Measurements from ENCODE around the gene PTS. TPM values are rescaled to one million over a fixed set of nuclear protein-coding genes. Genes with fewer than 3 reads are reported as not detected.
A peak's percentile ranks its signal among the peaks of the same experiment; 100 is the strongest.

PTS gene
- total RNA-seq, 1 donor from 2014 or later, result 64.6 TPM

GRCh38 chr11:112229746-112230433 lies 3.7 kb downstream of the PTS start:
- H3K4me1 Mint-ChIP-seq (ENCODE audit: low read depth, unreplicated experiment), result peaks cover 17% of the 10 kb centered on the region
- no peak overlapping the region for H3K9ac ChIP-seq (ENCODE audit: low read length)
- H3K4me2 ChIP-seq (ENCODE audit: low read length), result peak overlapping the region; percentile 13

GRCh38 chr11:112231952-112232351 lies 5.7 kb downstream of the PTS start:
- H3K36me3 ChIP-seq (ENCODE audit: insufficient read depth, low read length), result peaks cover 51% of the 10 kb centered on the region
- H3K79me2 ChIP-seq (ENCODE audit: insufficient read depth, low read length), result peaks cover 44% of the 10 kb centered on the region
- H2AFZ ChIP-seq (ENCODE audit: low read depth, low read length), result no peak overlapping the region
- Mint-ChIP-seq H3K27me3 (ENCODE audit: low read depth, unreplicated experiment) (no peaks in the 10 kb centered on the region), H3K27ac (ENCODE audit: unreplicated experiment) (no peak overlapping the region), H3K9me3 (ENCODE audit: unreplicated experiment) (no peaks in the 10 kb centered on the region), H3K4me1 (ENCODE audit: low read depth, unreplicated experiment) (peaks cover 17% of the 10 kb centered on the region), H3K36me3 (ENCODE audit: low read depth, unreplicated experiment) (peaks cover 18% of the 10 kb centered on the region), H3K4me3 (ENCODE audit: unreplicated experiment) (no peak overlapping the region)
- H4K20me1 ChIP-seq (ENCODE audit: insufficient read depth, low read length), result peaks cover 16% of the 10 kb centered on the region
- no peak overlapping the region for H3K4me3 ChIP-seq (ENCODE audit: insufficient read depth, low read depth, low read length)
- FAIRE-seq (no peak), DNase-seq (ENCODE audit: low read depth) (no peak)
- no peak overlapping the region for H3K27ac ChIP-seq (ENCODE audit: low read depth, low read length)
- no peaks in the 10 kb centered on the region for H3K9me3 ChIP-seq (ENCODE audit: insufficient read depth, low read depth, low read length)
- H3K9ac ChIP-seq (ENCODE audit: low read length), result no peak overlapping the region
- TF ChIP-seq CTCF (IDR thresholded peaks at IDR 0.05; ENCODE audit: insufficient read depth, low read depth, low read length), result no peak
- TF ChIP-seq EZH2 (IDR thresholded peaks at IDR 0.05; ENCODE audit: insufficient read depth, low read length), result no peak
- no peaks in the 10 kb centered on the region for H3K27me3 ChIP-seq (ENCODE audit: insufficient read depth, low read length)
- H3K4me2 ChIP-seq (ENCODE audit: low read length), result no peak overlapping the region
- H3K4me1 ChIP-seq (ENCODE audit: insufficient read depth, low read length), result peaks cover 21% of the 10 kb centered on the region

More at GRCh38 chr11:112229746-112230433, 3.7 kb downstream of the PTS start:
- Histone ChIP-seq H3K79me2 (ENCODE audit: insufficient read depth, low read length) (peaks cover 51% of the 10 kb centered on the region), H3K27ac (ENCODE audit: low read depth, low read length) (peak overlapping the region; percentile 59), H3K27me3 (ENCODE audit: insufficient read depth, low read length) (no peaks in the 10 kb centered on the region), H3K4me1 (ENCODE audit: insufficient read depth, low read length) (peaks cover 21% of the 10 kb centered on the region), H3K36me3 (ENCODE audit: insufficient read depth, low read length) (peaks cover 34% of the 10 kb centered on the region), H3K9me3 (ENCODE audit: insufficient read depth, low read depth, low read length) (no peaks in the 10 kb centered on the region), H4K20me1 (ENCODE audit: insufficient read depth, low read length) (peaks cover 16% of the 10 kb centered on the region), H2AFZ (ENCODE audit: low read depth, low read length) (no peak overlapping the region), H3K4me3 (ENCODE audit: insufficient read depth, low read depth, low read length) (no peak overlapping the region)
- Mint-ChIP-seq H3K36me3 (ENCODE audit: low read depth, unreplicated experiment) (peaks cover 3% of the 10 kb centered on the region), H3K9me3 (ENCODE audit: unreplicated experiment) (no peaks in the 10 kb centered on the region), H3K27ac (ENCODE audit: unreplicated experiment) (peak overlapping the region; percentile 88), H3K4me3 (ENCODE audit: unreplicated experiment) (no peak overlapping the region), H3K27me3 (ENCODE audit: low read depth, unreplicated experiment) (no peaks in the 10 kb centered on the region)
- TF ChIP-seq CTCF (IDR thresholded peaks at IDR 0.05; ENCODE audit: insufficient read depth, low read depth, low read length), result no peak
- no peak for TF ChIP-seq EZH2 (IDR thresholded peaks at IDR 0.05; ENCODE audit: insufficient read depth, low read length)
- DNase-seq (ENCODE audit: low read depth), result peak; percentile 94
- FAIRE-seq, result peak; percentile 50

GRCh38 chr11:112235750-112236390 lies 9.6 kb downstream of the PTS start:
- no peaks in the 10 kb centered on the region for H3K27me3 ChIP-seq (ENCODE audit: insufficient read depth, low read length)
- H4K20me1 ChIP-seq (ENCODE audit: insufficient read depth, low read length), result peaks cover 9% of the 10 kb centered on the region
- Mint-ChIP-seq H3K27me3 (ENCODE audit: low read depth, unreplicated experiment) (no peaks in the 10 kb centered on the region), H3K36me3 (ENCODE audit: low read depth, unreplicated experiment) (peaks cover 36% of the 10 kb centered on the region), H3K9me3 (ENCODE audit: unreplicated experiment) (no peaks in the 10 kb centered on the region), H3K27ac (ENCODE audit: unreplicated experiment) (peak overlapping the region; percentile 24), H3K4me3 (ENCODE audit: unreplicated experiment) (no peak overlapping the region), H3K4me1 (ENCODE audit: low read depth, unreplicated experiment) (peaks cover 3% of the 10 kb centered on the region)
- no peak overlapping the region for H3K27ac ChIP-seq (ENCODE audit: low read depth, low read length)
- H3K9ac ChIP-seq (ENCODE audit: low read length), result no peak overlapping the region
- no peaks in the 10 kb centered on the region for H3K9me3 ChIP-seq (ENCODE audit: insufficient read depth, low read depth, low read length)
- H3K4me3 ChIP-seq (ENCODE audit: insufficient read depth, low read depth, low read length), result no peak overlapping the region
- TF ChIP-seq EZH2 (IDR thresholded peaks at IDR 0.05; ENCODE audit: insufficient read depth, low read length) (no peak), CTCF (IDR thresholded peaks at IDR 0.05; ENCODE audit: insufficient read depth, low read depth, low read length) (no peak)
- H2AFZ ChIP-seq (ENCODE audit: low read depth, low read length), result no peak overlapping the region
- FAIRE-seq (no peak), DNase-seq (ENCODE audit: low read depth) (no peak)
- peaks cover 18% of the 10 kb centered on the region for H3K79me2 ChIP-seq (ENCODE audit: insufficient read depth, low read length)
- peaks cover 42% of the 10 kb centered on the region for H3K36me3 ChIP-seq (ENCODE audit: insufficient read depth, low read length)
- no peaks in the 10 kb centered on the region for H3K4me1 ChIP-seq (ENCODE audit: insufficient read depth, low read length)
- H3K4me2 ChIP-seq (ENCODE audit: low read length), result no peak overlapping the region
